Measurements from ENCODE around the gene IQSEC1. TPM values are rescaled to one million over a fixed set of nuclear protein-coding genes. Genes with fewer than 3 reads are reported as not detected.

The IQSEC1 gene
- total RNA-seq, 4 donors from 2014 or later = 24.0 to 43.0 (median 31.8) TPM

DNA sequence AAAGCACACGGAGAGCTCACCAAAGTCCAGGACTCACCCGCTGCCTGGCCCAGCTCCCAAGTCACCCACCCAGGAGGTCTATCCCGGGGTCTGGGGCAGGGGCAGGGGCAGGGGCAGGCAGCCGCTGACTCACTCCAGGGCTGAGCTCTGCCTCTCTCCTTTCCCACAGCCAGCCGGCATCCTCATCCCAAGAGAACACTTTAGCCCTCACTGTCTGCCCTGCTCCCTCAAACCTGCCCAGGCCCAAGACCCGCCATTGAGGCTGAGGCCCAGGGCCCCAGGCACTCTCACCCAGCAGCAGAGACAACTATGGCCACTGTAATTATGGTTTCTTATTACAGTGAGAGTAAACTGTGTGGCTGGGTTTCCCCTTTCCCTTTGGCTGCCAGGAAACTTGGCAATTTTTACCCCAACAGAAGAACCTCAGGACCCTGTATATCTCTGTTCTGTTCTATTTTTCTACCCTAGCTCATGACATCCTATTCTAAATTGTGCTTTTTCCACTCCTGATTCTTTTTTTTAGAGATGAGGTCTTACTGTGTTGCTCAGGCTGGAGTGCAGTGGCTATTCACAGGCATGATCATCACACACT lies 53.0 kb downstream of the IQSEC1 start:
- 81% methylated on average over 6 of the region's 6 CpGs; no CpG with 5 or more reads in 1 of the 2 donors for WGBS, 2 donors (ENCODE audit: low coverage in 1 of 2)
- intact Hi-C loops (cut with DNase I; ENCODE audit: low total_unique reads) = no loop called here
- Histone ChIP-seq H3K4me1 (peaks cover 0 to 47% (median 20%) of the 10 kb centered on the region in 4 donors), H3K36me3 (no peaks in the 10 kb centered on the region), H3K4me3 (no peak overlapping the region), H3K27me3 (no peaks in the 10 kb centered on the region), H3K27ac (peak overlapping the region in 1 of 4 donors; percentile 15), H3K9me3 (no peaks in the 10 kb centered on the region)
- TF ChIP-seq, protein P1, sequence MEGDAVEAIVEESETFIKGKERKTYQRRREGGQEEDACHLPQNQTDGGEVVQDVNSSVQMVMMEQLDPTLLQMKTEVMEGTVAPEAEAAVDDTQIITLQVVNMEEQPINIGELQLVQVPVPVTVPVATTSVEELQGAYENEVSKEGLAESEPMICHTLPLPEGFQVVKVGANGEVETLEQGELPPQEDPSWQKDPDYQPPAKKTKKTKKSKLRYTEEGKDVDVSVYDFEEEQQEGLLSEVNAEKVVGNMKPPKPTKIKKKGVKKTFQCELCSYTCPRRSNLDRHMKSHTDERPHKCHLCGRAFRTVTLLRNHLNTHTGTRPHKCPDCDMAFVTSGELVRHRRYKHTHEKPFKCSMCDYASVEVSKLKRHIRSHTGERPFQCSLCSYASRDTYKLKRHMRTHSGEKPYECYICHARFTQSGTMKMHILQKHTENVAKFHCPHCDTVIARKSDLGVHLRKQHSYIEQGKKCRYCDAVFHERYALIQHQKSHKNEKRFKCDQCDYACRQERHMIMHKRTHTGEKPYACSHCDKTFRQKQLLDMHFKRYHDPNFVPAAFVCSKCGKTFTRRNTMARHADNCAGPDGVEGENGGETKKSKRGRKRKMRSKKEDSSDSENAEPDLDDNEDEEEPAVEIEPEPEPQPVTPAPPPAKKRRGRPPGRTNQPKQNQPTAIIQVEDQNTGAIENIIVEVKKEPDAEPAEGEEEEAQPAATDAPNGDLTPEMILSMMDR (IDR thresholded peaks at IDR 0.05) = no peak
- TF ChIP-seq EP300 (IDR thresholded peaks at IDR 0.05; ENCODE audit: low read depth) = no peak
- no peak for TF ChIP-seq POLR2AphosphoS5 (IDR thresholded peaks at IDR 0.05)
- DNase-seq = no peak
- in situ Hi-C loops (cut with MboI; ENCODE audit: low pct_ligation_motif_present in 1 of 4, low pct_unique_long_range_greater_than_20kb in 1 of 4, low sequenced_read_pairs in 3 of 4) = no loop called here

DNA sequence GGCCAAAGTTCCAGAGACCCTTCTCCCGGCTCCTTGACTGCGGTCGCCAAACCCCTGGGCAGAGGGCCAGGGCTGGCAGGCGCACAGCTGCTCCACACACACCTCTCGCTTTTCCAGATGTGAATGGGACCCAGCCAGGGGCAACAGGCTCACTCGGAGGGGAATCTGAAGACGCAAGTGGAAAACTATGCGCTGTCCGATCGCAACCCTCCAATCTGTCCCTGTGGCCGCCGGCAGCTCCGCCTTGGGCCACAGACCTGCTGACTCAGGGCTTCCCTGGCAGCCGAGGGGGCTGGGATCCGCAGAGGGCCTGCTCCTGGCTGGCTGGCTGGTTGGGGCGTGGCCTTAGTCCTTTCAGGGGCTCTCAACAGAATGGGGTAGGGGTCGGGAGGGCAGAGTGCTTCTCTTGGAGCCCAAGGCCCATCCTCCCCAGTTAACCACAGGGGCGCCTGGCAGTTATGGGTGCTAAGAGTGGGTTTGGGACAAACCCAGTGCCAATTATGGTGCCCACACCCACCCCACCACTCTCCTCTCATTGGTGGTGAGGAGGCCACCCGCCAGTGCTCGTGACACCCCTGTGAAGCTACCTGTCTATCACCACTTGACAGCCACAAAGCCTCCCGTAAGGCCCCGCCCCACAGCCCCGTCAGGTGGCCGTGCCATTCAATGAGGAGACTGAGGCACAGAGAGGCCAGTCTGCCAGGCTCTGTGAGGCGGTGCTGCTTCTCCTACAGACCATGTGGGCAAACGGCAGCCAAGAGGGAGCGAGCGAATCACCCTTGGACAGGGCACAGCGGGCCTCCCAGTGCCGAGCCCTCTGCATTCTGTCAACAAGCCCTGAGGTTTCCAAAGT lies 53.8 kb downstream of the IQSEC1 start:
- Histone ChIP-seq H3K4me3 (no peak overlapping the region), H3K27me3 (no peaks in the 10 kb centered on the region), H3K36me3 (no peaks in the 10 kb centered on the region), H3K4me1 (peaks cover 0 to 47% (median 21%) of the 10 kb centered on the region in 4 donors), H3K27ac (peak overlapping the region in 3 of 4 donors; percentile 4 to 15 (median 13)), H3K9me3 (no peaks in the 10 kb centered on the region)
- intact Hi-C loops (cut with DNase I; ENCODE audit: low total_unique reads) (no loop called here), in situ Hi-C loops (cut with MboI; ENCODE audit: low pct_ligation_motif_present in 1 of 4, low pct_unique_long_range_greater_than_20kb in 1 of 4, low sequenced_read_pairs in 3 of 4) (no loop called here)
- TF ChIP-seq POLR2A (IDR thresholded peaks at IDR 0.05) (no peak), POLR2AphosphoS5 (IDR thresholded peaks at IDR 0.05) (no peak), EP300 (IDR thresholded peaks at IDR 0.05; ENCODE audit: low read depth) (no peak)
- TF ChIP-seq, protein P1 (IDR thresholded peaks at IDR 0.05) = no peak
- no peak for DNase-seq
- WGBS, 2 donors (ENCODE audit: low coverage in 1 of 2) = 81% methylated on average over 30 of the region's 30 CpGs; no CpG with 5 or more reads in 1 of the 2 donors

DNA sequence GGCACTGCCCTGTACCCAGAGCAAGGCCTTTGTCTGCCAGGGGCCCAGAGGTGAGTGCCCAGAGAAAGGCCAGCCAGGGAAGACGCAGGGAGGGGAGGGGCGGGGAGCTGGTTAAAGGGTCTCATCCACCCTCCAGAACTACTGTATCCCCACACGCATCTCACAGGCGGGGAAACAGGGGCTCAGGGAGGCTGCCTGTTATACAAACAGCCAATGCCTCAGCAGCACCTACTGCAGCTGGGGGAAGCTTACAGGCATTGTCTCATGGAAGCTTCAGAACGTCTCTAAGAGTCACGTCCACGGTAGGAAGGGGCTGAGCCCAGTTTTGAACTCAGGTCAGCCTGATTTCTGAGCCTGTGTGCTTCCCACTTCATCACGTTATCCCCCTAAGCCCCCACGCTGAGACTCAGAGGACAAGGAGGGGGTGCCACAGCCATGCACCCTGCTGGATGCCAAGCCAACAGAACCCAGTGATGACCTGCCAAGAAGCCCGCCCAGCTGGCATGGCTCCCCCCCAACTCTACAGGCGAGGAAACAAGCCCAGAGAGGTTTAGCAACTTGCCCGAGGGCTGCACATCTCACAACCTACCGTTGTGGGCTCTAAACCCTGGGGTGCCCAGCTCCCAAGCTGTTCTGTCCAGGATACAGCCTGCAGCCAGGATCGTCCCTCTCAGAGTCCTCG lies 54.5 kb downstream of the IQSEC1 start:
- TF ChIP-seq POLR2A (IDR thresholded peaks at IDR 0.05) (no peak), POLR2AphosphoS5 (IDR thresholded peaks at IDR 0.05) (no peak), EP300 (IDR thresholded peaks at IDR 0.05; ENCODE audit: low read depth) (no peak)
- TF ChIP-seq, protein P1 (IDR thresholded peaks at IDR 0.05) = no peak
- intact Hi-C loops (cut with DNase I; ENCODE audit: low total_unique reads) (no loop called here), in situ Hi-C loops (cut with MboI; ENCODE audit: low pct_ligation_motif_present in 1 of 4, low pct_unique_long_range_greater_than_20kb in 1 of 4, low sequenced_read_pairs in 3 of 4) (no loop called here)
- H3K27me3 ChIP-seq = no peaks in the 10 kb centered on the region
- 82% methylated on average over 15 of the region's 15 CpGs; no CpG with 5 or more reads in 1 of the 2 donors for WGBS, 2 donors (ENCODE audit: low coverage in 1 of 2)
- H3K36me3 ChIP-seq = no peaks in the 10 kb centered on the region
- H3K4me3 ChIP-seq = no peak overlapping the region
- H3K4me1 ChIP-seq = peaks cover 0 to 47% (median 22%) of the 10 kb centered on the region in 4 donors
- DNase-seq = peak; percentile 5
- H3K27ac ChIP-seq = peak overlapping the region in 3 of 4 donors; percentile 4 to 15 (median 13)
- no peaks in the 10 kb centered on the region for H3K9me3 ChIP-seq

DNA sequence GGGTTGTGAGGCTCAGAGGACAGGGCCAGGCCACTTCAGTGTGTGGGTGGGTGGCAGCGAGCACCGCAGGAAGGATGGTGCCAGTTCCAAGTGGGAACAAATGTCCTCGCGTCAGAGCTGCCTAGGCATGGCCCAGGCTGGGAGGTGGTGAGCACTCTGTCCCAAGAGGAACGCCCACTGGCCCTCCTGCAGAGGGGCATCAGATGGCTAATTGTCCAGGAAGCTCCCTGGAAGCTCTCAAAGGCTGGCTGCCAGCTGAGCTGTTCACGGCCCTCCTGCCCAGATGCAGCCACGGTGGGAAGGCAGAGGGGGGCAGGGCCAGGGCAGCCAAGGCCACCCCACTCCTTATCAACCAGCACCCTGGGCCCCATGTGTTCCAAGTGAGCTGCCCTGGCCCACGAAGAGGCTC lies 55.2 kb downstream of the IQSEC1 start:
- intact Hi-C loops (cut with DNase I; ENCODE audit: low total_unique reads) = no loop called here
- H3K4me3 ChIP-seq = no peak overlapping the region
- TF ChIP-seq POLR2AphosphoS5 (IDR thresholded peaks at IDR 0.05) = no peak
- in situ Hi-C loops (cut with MboI; ENCODE audit: low pct_ligation_motif_present in 1 of 4, low pct_unique_long_range_greater_than_20kb in 1 of 4, low sequenced_read_pairs in 3 of 4) = no loop called here
- peak; percentile 7 for DNase-seq
- H3K27ac ChIP-seq = peak overlapping the region in 2 of 4 donors; percentile 4 to 80
- H3K27me3 ChIP-seq = no peaks in the 10 kb centered on the region
- H3K4me1 ChIP-seq = peaks cover 0 to 47% (median 23%) of the 10 kb centered on the region in 4 donors
- WGBS, 2 donors (ENCODE audit: low coverage in 1 of 2) = 72% methylated on average over 8 of the region's 8 CpGs; no CpG with 5 or more reads in 1 of the 2 donors
- no peaks in the 10 kb centered on the region for H3K9me3 ChIP-seq
- no peaks in the 10 kb centered on the region for H3K36me3 ChIP-seq

Data from transverse colon (tissue), 4 donors.